Endothelial cell of umbilical vein (primary cell): Measurements from ENCODE around the gene ARG2. TPM values are rescaled to one million over a fixed set of nuclear protein-coding genes. Genes with fewer than 3 reads are reported as not detected.

Experiments used
- BruUV-seq: library from RNA; stranded (reverse); fragments of 400-500 nt; replicated peaks from 2 replicates; lab custom pipeline; 2021; lab: Mats Ljungman, UMichigan
- CTCF ChIA-PET: fragments of 300-600, 350-600 bp; sonication (Branson Sonifier 250); formaldehyde crosslinking; loops from one replicate; lab custom pipeline; 2021; ENCODE audit warnings: antibody characterized with exemption, inconsistent platforms; lab: Charles Lee
- POLR2A ChIA-PET: fragments of 300-600, 350-600 bp; sonication (Branson Sonifier 250); formaldehyde crosslinking; loops from one replicate; lab custom pipeline; 2021; ENCODE audit warnings: antibody characterized with exemption, inconsistent platforms; lab: Charles Lee
- DNase-seq: peaks from one replicate; pipeline ENCODE4 v3.0.0-alpha.2; 2011; ENCODE audit warnings: low read depth, low spot score
- FAIRE-seq: peaks from 2 replicates; lab custom pipeline; 2011; peaks lifted over from hg19 to GRCh38; lab: Jason Lieb, UNC
- H2AFZ ChIP-seq: 2 replicates; pipeline ENCODE4 v1.6.0; 2012; ENCODE audit warnings: low read depth, low read length, control low read depth, inconsistent platforms
- H3K27ac ChIP-seq: 2 replicates; pipeline ENCODE4 v1.5.1; 2011; ENCODE audit warnings: low read depth, mild to moderate bottlenecking, control low read depth, low read length, moderate library complexity; ENCODE audit not compliant: insufficient read depth
- H3K27me3 ChIP-seq, 2 experiments: 2 replicates each; pipeline versions ENCODE4 v1.6.0 to v1.6.1; 2011; ENCODE audit warnings: low read length in 2 of 2, mixed read lengths in 1 of 2; ENCODE audit not compliant: control insufficient read depth in 2 of 2, insufficient read depth in 2 of 2
- H3K36me3 ChIP-seq, 2 experiments: 2 replicates in 1 of 2; 3 replicates in 1 of 2; pipeline ENCODE4 v1.5.1; 2011; ENCODE audit warnings: low read length in 2 of 2, mild to moderate bottlenecking in 1 of 2, moderate library complexity in 1 of 2; ENCODE audit not compliant: control insufficient read depth in 2 of 2, insufficient read depth in 2 of 2; ENCODE audit errors: extremely low read depth in 1 of 2
- H3K4me1 ChIP-seq: 3 replicates; pipeline ENCODE4 v1.5.1; 2011; ENCODE audit warnings: mild to moderate bottlenecking, low read length; ENCODE audit not compliant: control insufficient read depth, insufficient read depth; ENCODE audit errors: extremely low read depth
- H3K4me2 ChIP-seq: 2 replicates; pipeline ENCODE4 v1.6.1; 2011; ENCODE audit warnings: low read length, control low read depth, mixed read lengths; ENCODE audit not compliant: insufficient read depth
- H3K4me3 ChIP-seq, 3 experiments: fragments of 200-600 bp in 1 of 3; sonication (generic), shearing (Covaris generic) in 1 of 3; replicated peaks in 1 of 3; 2 replicates each; pipeline ENCODE4 v1.5.1; 2011 to 2016; ENCODE audit warnings: control low read depth in 3 of 3, low read length in 3 of 3, mild to moderate bottlenecking in 2 of 3, inconsistent platforms in 1 of 3, low read depth in 1 of 3, moderate library complexity in 1 of 3; ENCODE audit not compliant: insufficient read depth in 1 of 3
- H3K79me2 ChIP-seq: 2 replicates; pipeline ENCODE4 v1.6.0; 2012; ENCODE audit warnings: low read length, inconsistent platforms; ENCODE audit not compliant: control insufficient read depth, insufficient read depth
- H3K9ac ChIP-seq: replicated peaks from 2 replicates; pipeline ENCODE3; 2011; ENCODE audit warnings: low read length, control low read depth; ENCODE audit not compliant: insufficient read depth; ENCODE audit errors: extremely low read depth
- H3K9me1 ChIP-seq: replicated peaks from 3 replicates; pipeline ENCODE4 v1.6.0; 2011; ENCODE audit warnings: mild to moderate bottlenecking, low read length; ENCODE audit not compliant: control insufficient read depth, insufficient read depth; ENCODE audit errors: extremely low read depth
- H3K9me3 ChIP-seq: replicated peaks from 2 replicates; pipeline ENCODE4 v1.5.1; 2012; ENCODE audit warnings: low read length, inconsistent platforms; ENCODE audit not compliant: control insufficient read depth, insufficient read depth
- H4K20me1 ChIP-seq: replicated peaks from 2 replicates; pipeline ENCODE3; 2011; ENCODE audit warnings: mild to moderate bottlenecking, low read length; ENCODE audit not compliant: control insufficient read depth, insufficient read depth; ENCODE audit errors: extremely low read depth
- CTCF ChIP-seq, 2 donors: IDR thresholded peaks; 1 replicate in 1 of 2; 2 replicates in 1 of 2; pipeline ENCODE4 v1.5.1; 2011; ENCODE audit warnings: low read length in 2 of 2, mild to moderate bottlenecking in 2 of 2, moderate library complexity in 2 of 2, control low read depth in 1 of 2, inconsistent platforms in 1 of 2, low read depth in 1 of 2; ENCODE audit not compliant: insufficient read depth in 1 of 2; ENCODE audit errors: extremely low read depth in 1 of 2
- EZH2 ChIP-seq: IDR thresholded peaks from 2 replicates; pipeline ENCODE4 v1.6.1; 2012; ENCODE audit warnings: borderline replicate concordance, low read depth, mild to moderate bottlenecking, moderate library complexity, low read length, inconsistent platforms; ENCODE audit not compliant: severe bottlenecking
- FOS ChIP-seq: IDR thresholded peaks from 2 replicates; pipeline ENCODE4 v1.6.1; 2011; ENCODE audit warnings: mild to moderate bottlenecking, low read length, moderate library complexity, borderline replicate concordance; ENCODE audit not compliant: insufficient read depth
- GATA2 ChIP-seq: IDR thresholded peaks from 2 replicates; pipeline ENCODE4 v1.7.0; 2011; ENCODE audit warnings: low read depth, mild to moderate bottlenecking, moderate library complexity, mixed read lengths, low read length; ENCODE audit not compliant: insufficient read length, insufficient read depth
- JUN ChIP-seq: IDR thresholded peaks from 2 replicates; pipeline ENCODE4 v1.6.1; 2011; ENCODE audit warnings: borderline replicate concordance, low read depth; ENCODE audit not compliant: insufficient read length, insufficient read depth
- MAX ChIP-seq: IDR thresholded peaks from 2 replicates; pipeline ENCODE4 v1.6.1; 2011; ENCODE audit not compliant: insufficient read depth, insufficient read length
- MYC ChIP-seq: IDR thresholded peaks from one replicate; pipeline ENCODE4 v1.6.1; 2011; ENCODE audit warnings: mild to moderate bottlenecking, low read depth, low read length
- POLR2A ChIP-seq: IDR thresholded peaks from 2 replicates; pipeline ENCODE4 v1.6.1; 2012; ENCODE audit warnings: low read depth, mild to moderate bottlenecking, control low read depth, low read length
- POLR2AphosphoS5 ChIP-seq: IDR thresholded peaks from 2 replicates; pipeline ENCODE4 v1.6.1; 2012; ENCODE audit warnings: low read depth, mild to moderate bottlenecking, control low read depth, low read length, moderate library complexity; ENCODE audit not compliant: insufficient read depth
- dilution Hi-C: fragments of 300-500 bp; cut with MboI; formaldehyde crosslinking; loops from one replicate; pipeline ENCODE4 v1.15.0; 2019; ENCODE audit warnings: low sequenced_read_pairs; ENCODE audit not compliant: extremely low pct_ligation_motif_present
- intact Hi-C: fragments of 100-400 bp; cut with micrococcal nuclease; formaldehyde crosslinking; loops from one replicate; pipeline ENCODE4 v1.10.0; 2022
- polyA plus RNA-seq, 4 experiments: library from polyadenylated mRNA; depleted of rRNA in 3 of 4; stranded (reverse) in 3 of 4; unstranded in 1 of 4; fragments of >200 nt; gene quantifications; 2 replicates each; pipeline versions ENCODE4 v1.2.1 to v1.2.3, GENCODE V29; 2011 to 2012; ENCODE audit warnings: missing spikeins in 1 of 4
- total RNA-seq: library from RNA; stranded (reverse); gene quantifications from 2 replicates; pipeline ENCODE4 v1.2.3, GENCODE V29; 2021

ARG2 gene
- total and polyA plus RNA-seq, 2 donors (not counting 3 experiments of a cell fraction or from before 2014, with no cell fraction given): 16.6 to 22.5 TPM

GRCh38 chr14:67571991-67572323 lies 47.8 kb upstream of the ARG2 start:
- H3K9ac ChIP-seq: no peak overlapping the region
- H2AFZ ChIP-seq: no peak overlapping the region
- no peak overlapping the region for H3K4me2 ChIP-seq
- no peak overlapping the region for H3K27ac ChIP-seq
- ChIA-PET CTCF (interaction anchor here (0.6 to 6.4 kb wide), 49 partner anchors 9 to 1214 kb away, joined by 3 to 336 read pairs (median 6); partner anchors contain the start of genes PIGH and PLEKHH1), POLR2A (no interaction called here)
- H4K20me1 ChIP-seq: no peaks in the 10 kb centered on the region
- H3K36me3 ChIP-seq: no peaks in the 10 kb centered on the region
- DNase-seq: no peak
- no peaks in the 10 kb centered on the region for H3K79me2 ChIP-seq
- TF ChIP-seq JUN (no peak), MAX (no peak), POLR2A (no peak), CTCF (IDR thresholded peaks at IDR 0.05; ENCODE audit: extremely low read depth in 1 of 2, insufficient read depth in 1 of 2, low read depth in 1 of 2, low read length in 2 of 2) (no peak), EZH2 (no peak), POLR2AphosphoS5 (no peak), GATA2 (no peak), FOS (no peak), MYC (no peak)
- no peaks in the 10 kb centered on the region for H3K9me3 ChIP-seq
- intact Hi-C loops (loop anchor here (1.0 kb wide), 2 partner anchors 46 to 145 kb away; no protein-coding TSS in a partner anchor), dilution Hi-C loops (no loop called here)
- peaks cover 0 to 5% of the 10 kb centered on the region in 2 experiments for H3K27me3 ChIP-seq
- FAIRE-seq: no peak
- no peaks in the 10 kb centered on the region for H3K9me1 ChIP-seq
- no peaks in the 10 kb centered on the region for H3K4me1 ChIP-seq
- BruUV-seq: no TSS peak
- H3K4me3 ChIP-seq: no peak overlapping the region
